C4-2B (cell line): ENCODE data around the gene BHLHE40.

Experiments used
- CTCF ChIP-seq: fragments of 450-650 bp; conservative IDR thresholded peaks from 2 replicates; pipeline ENCODE4 v1.5.1; 2017; ENCODE audit warnings: mild to moderate bottlenecking
- ZFX ChIP-seq: fragments of 450-650 bp; IDR thresholded peaks from 2 replicates; pipeline ENCODE4 v1.6.1; 2017

GRCh38 chr3:4994823-4995499, 15.7 kb downstream of the BHLHE40 start:
- no peak for TF ChIP-seq CTCF
- TF ChIP-seq ZFX = no peak
